Esophagus muscularis mucosa (tissue), 4 donors: ENCODE measurements around the gene KIF12. TPM values are rescaled to one million over a fixed set of nuclear protein-coding genes. Genes with fewer than 3 reads are reported as not detected.

Source experiments
- DNase-seq: peaks from one replicate; pipeline ENCODE4 v3.0.0-alpha.2; 2017; ENCODE audit errors: extremely low spot score
- H3K27ac ChIP-seq, 4 donors: fragments of 200-600 bp; sonication (generic); replicated peaks in 1 of 4; 1 replicate in 3 of 4; 2 replicates in 1 of 4; pipeline ENCODE4 v1.5.1; 2016 to 2019; ENCODE audit warnings: mild to moderate bottlenecking in 1 of 4
- H3K27me3 ChIP-seq, 4 donors: fragments of 200-600 bp; sonication (generic); one replicate each; pipeline versions ENCODE4 v1.5.1 to v1.6.0; 2016 to 2019
- H3K36me3 ChIP-seq, 4 donors: fragments of 200-600 bp; sonication (generic); one replicate each; pipeline ENCODE4 v1.5.1; 2016 to 2019
- H3K4me1 ChIP-seq, 4 donors: fragments of 200-600 bp; sonication (generic); one replicate each; pipeline ENCODE4 v1.5.1; 2016 to 2019
- H3K4me3 ChIP-seq, 4 donors: fragments of 200-600 bp; sonication (generic); 1 replicate in 2 of 4; 2 replicates in 2 of 4; pipeline ENCODE4 v1.5.1; 2016 to 2019; ENCODE audit warnings: mild to moderate bottlenecking in 4 of 4, moderate library complexity in 1 of 4
- H3K9me3 ChIP-seq, 4 donors: fragments of 200-600 bp; sonication (generic); 1 replicate in 3 of 4; 2 replicates in 1 of 4; pipeline ENCODE4 v1.5.1; 2016 to 2019
- EP300 ChIP-seq: sonication (generic); formaldehyde crosslinking; IDR thresholded peaks from one replicate; pipeline ENCODE4 v1.6.1; 2017; ENCODE audit warnings: antibody characterized with exemption
- POLR2A ChIP-seq: fragments of 450-650 bp; IDR thresholded peaks from one replicate; pipeline ENCODE4 v1.6.1; 2017; ENCODE audit warnings: antibody characterized with exemption, moderate library complexity, mild to moderate bottlenecking, low read depth
- POLR2AphosphoS5 ChIP-seq, 2 donors: sonication (generic); formaldehyde crosslinking; IDR thresholded peaks; one replicate each; pipeline ENCODE4 v1.6.1; 2017; ENCODE audit warnings: antibody characterized with exemption in 2 of 2
- WGBS: methylation state at CpG from one replicate; pipeline ENCODE4 v1.1.5; 2018; 5-methylcytosine and 5-hydroxymethylcytosine counted together
- intact Hi-C: fragments of 100-400 bp; cut with DNase I; formaldehyde crosslinking; loops from one replicate; pipeline ENCODE4 v1.15.1; 2023
- total RNA-seq, 4 donors: library from RNA; depleted of rRNA; stranded (reverse); fragments of >200 nt; gene quantifications; one replicate each; pipeline versions ENCODE4 v1.1.0 to v1.2.1, GENCODE V29; 2016
- TF ChIP-seq, protein P1 (sequence below), 3 experiments: fragments of 200-600 bp in 2 of 3; fragments of 450-650 bp in 1 of 3; sonication (generic) in 2 of 3; IDR thresholded peaks; one replicate each; pipeline ENCODE4 v1.5.1; 2017 to 2019; ENCODE audit warnings: antibody characterized with exemption in 3 of 3, mild to moderate bottlenecking in 2 of 3, moderate library complexity in 1 of 3

The KIF12 gene
- total RNA-seq, 4 donors from 2014 or later = not detected

GRCh38 chr9:114126247-114127060 lies 27.4 kb upstream of the KIF12 start:
- peaks cover 0 to 19% (median 0%) of the 10 kb centered on the region in 4 donors for H3K4me1 ChIP-seq
- no peak for DNase-seq
- H3K4me3 ChIP-seq = no peak overlapping the region
- H3K27me3 ChIP-seq = peaks cover 0 to 11% (median 0%) of the 10 kb centered on the region in 4 donors
- WGBS = 76% methylated on average over 11 of the region's 13 CpGs
- H3K9me3 ChIP-seq = peaks cover 0 to 13% (median 11%) of the 10 kb centered on the region in 4 donors
- intact Hi-C loops = no loop called here
- H3K27ac ChIP-seq = no peak overlapping the region
- TF ChIP-seq, protein P1, sequence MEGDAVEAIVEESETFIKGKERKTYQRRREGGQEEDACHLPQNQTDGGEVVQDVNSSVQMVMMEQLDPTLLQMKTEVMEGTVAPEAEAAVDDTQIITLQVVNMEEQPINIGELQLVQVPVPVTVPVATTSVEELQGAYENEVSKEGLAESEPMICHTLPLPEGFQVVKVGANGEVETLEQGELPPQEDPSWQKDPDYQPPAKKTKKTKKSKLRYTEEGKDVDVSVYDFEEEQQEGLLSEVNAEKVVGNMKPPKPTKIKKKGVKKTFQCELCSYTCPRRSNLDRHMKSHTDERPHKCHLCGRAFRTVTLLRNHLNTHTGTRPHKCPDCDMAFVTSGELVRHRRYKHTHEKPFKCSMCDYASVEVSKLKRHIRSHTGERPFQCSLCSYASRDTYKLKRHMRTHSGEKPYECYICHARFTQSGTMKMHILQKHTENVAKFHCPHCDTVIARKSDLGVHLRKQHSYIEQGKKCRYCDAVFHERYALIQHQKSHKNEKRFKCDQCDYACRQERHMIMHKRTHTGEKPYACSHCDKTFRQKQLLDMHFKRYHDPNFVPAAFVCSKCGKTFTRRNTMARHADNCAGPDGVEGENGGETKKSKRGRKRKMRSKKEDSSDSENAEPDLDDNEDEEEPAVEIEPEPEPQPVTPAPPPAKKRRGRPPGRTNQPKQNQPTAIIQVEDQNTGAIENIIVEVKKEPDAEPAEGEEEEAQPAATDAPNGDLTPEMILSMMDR (IDR thresholded peaks at IDR 0.05) = no peak
- TF ChIP-seq POLR2A (no peak), POLR2AphosphoS5 (IDR thresholded peaks at IDR 0.05) (no peak), EP300 (no peak)
- H3K36me3 ChIP-seq = no peaks in the 10 kb centered on the region

GRCh38 chr9:114125476-114126013 lies 26.5 kb upstream of the KIF12 start:
- Histone ChIP-seq H3K9me3 (peaks cover 0 to 13% (median 11%) of the 10 kb centered on the region in 4 donors), H3K4me1 (peaks cover 0 to 11% (median 0%) of the 10 kb centered on the region in 4 donors), H3K36me3 (no peaks in the 10 kb centered on the region), H3K27me3 (peaks cover 0 to 11% (median 0%) of the 10 kb centered on the region in 4 donors), H3K27ac (no peak overlapping the region), H3K4me3 (no peak overlapping the region)
- DNase-seq = no peak
- WGBS = 86% methylated on average over 10 of the region's 10 CpGs
- intact Hi-C loops = no loop called here
- no peak for TF ChIP-seq POLR2AphosphoS5 (IDR thresholded peaks at IDR 0.05)

GRCh38 chr9:114124666-114125475 lies 25.8 kb upstream of the KIF12 start:
- H3K27ac ChIP-seq = no peak overlapping the region
- H3K36me3 ChIP-seq = no peaks in the 10 kb centered on the region
- no peak for TF ChIP-seq EP300
- peaks cover 0 to 11% (median 0%) of the 10 kb centered on the region in 4 donors for H3K27me3 ChIP-seq
- intact Hi-C loops = no loop called here
- no peak for DNase-seq
- H3K4me3 ChIP-seq = no peak overlapping the region
- H3K9me3 ChIP-seq = peaks cover 0 to 13% (median 11%) of the 10 kb centered on the region in 4 donors
- WGBS = 94% methylated on average over 12 of the region's 13 CpGs
- peaks cover 0 to 6% (median 0%) of the 10 kb centered on the region in 4 donors for H3K4me1 ChIP-seq

- intact Hi-C loops = no loop called here
- TF ChIP-seq POLR2A (no peak), EP300 (no peak), POLR2AphosphoS5 (IDR thresholded peaks at IDR 0.05) (no peak)
- TF ChIP-seq, protein P1 (IDR thresholded peaks at IDR 0.05) = no peak
- 90% methylated on average over 1 of the region's 1 CpG for WGBS
These were observed 25.0 kb upstream of the KIF12 start for GRCh38 chr9:114124138-114124537.

DNA sequence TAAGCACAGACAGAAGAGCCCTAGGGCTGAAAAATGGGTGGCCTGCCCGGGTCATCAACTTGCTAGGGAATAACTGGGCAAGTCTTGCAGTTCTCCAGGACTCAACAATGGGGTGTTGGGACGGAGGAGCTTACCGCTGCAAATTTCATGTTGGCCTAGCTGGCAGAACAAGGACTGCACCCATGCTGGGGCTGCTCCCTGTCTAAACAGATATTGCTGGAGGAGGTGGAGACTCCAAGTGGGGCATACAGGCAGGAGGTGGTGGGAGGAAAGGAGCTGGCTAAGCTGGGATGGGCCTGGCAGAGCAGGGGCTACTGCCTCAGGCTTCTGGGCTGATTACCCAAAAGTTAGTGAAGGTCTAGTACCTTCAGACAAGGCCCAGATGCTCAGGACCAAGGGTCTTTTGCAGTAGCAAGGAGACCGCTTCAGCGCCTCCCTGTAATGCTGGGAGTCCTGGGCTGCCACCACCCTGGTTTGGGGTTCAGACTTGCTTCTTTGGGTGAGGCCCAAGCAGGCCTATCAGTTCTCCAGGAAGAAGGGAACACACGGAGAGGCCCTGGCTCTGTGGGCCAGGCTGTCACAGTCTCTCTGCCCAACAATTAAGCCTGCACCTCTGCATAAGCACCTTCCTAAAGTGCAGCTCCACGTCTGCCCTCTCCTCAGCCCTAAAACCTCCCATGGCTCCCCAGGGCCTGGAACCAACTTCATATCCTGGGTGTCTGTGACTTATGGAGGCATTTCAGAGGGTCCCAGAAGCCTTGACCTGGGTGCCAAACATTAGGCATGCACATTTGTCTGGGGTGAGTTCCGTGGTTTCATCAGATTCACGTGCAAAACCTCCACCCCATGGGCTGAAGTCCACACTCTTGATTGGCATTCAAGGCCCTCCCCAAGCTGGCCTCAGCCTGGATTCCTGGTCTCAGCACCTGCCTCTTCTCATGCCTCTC lies 24.2 kb upstream of the KIF12 start:
- intact Hi-C loops = no loop called here
- Histone ChIP-seq H3K9me3 (peaks cover 0 to 13% (median 11%) of the 10 kb centered on the region in 4 donors), H3K27ac (no peak overlapping the region), H3K36me3 (no peaks in the 10 kb centered on the region), H3K4me1 (peaks cover 0 to 6% (median 0%) of the 10 kb centered on the region in 4 donors), H3K4me3 (no peak overlapping the region), H3K27me3 (peaks cover 0 to 9% (median 0%) of the 10 kb centered on the region in 4 donors)
- WGBS = 90% methylated on average over 7 of the region's 9 CpGs
- DNase-seq = no peak
- no peak for TF ChIP-seq EP300
- TF ChIP-seq, protein P1 (IDR thresholded peaks at IDR 0.05) = no peak
- no peak for TF ChIP-seq POLR2AphosphoS5 (IDR thresholded peaks at IDR 0.05)
- no peak for TF ChIP-seq POLR2A

More at GRCh38 chr9:114124138-114124537, 25.0 kb upstream of the KIF12 start:
- no peak for DNase-seq
- no peaks in the 10 kb centered on the region for H3K36me3 ChIP-seq
- peaks cover 0 to 11% (median 0%) of the 10 kb centered on the region in 4 donors for H3K27me3 ChIP-seq
- peaks cover 0 to 13% (median 11%) of the 10 kb centered on the region in 4 donors for H3K9me3 ChIP-seq
- H3K4me1 ChIP-seq = peaks cover 0 to 6% (median 0%) of the 10 kb centered on the region in 4 donors
- H3K27ac ChIP-seq = no peak overlapping the region
- H3K4me3 ChIP-seq = no peak overlapping the region
